Gastroesophageal sphincter (tissue), 3 donors: Measurements from ENCODE around the gene MPND.

Experiments
- POLR2A ChIP-seq, 2 donors: fragments of 450-650 bp; IDR thresholded peaks; one replicate each; pipeline ENCODE4 v1.6.1; 2017; ENCODE audit warnings: antibody characterized with exemption in 2 of 2, mild to moderate bottlenecking in 2 of 2, moderate library complexity in 1 of 2
- TF ChIP-seq, protein P1 (sequence below), 4 experiments: fragments of 200-600 bp in 2 of 4; fragments of 450-650 bp in 2 of 4; sonication (generic) in 1 of 4; IDR thresholded peaks; one replicate each; pipeline ENCODE4 v1.5.1; 2017 to 2019; ENCODE audit warnings: antibody characterized with exemption in 4 of 4, mild to moderate bottlenecking in 2 of 4, moderate library complexity in 2 of 4

- no peak for TF ChIP-seq POLR2A (IDR thresholded peaks at IDR 0.05)
- TF ChIP-seq, protein P1, sequence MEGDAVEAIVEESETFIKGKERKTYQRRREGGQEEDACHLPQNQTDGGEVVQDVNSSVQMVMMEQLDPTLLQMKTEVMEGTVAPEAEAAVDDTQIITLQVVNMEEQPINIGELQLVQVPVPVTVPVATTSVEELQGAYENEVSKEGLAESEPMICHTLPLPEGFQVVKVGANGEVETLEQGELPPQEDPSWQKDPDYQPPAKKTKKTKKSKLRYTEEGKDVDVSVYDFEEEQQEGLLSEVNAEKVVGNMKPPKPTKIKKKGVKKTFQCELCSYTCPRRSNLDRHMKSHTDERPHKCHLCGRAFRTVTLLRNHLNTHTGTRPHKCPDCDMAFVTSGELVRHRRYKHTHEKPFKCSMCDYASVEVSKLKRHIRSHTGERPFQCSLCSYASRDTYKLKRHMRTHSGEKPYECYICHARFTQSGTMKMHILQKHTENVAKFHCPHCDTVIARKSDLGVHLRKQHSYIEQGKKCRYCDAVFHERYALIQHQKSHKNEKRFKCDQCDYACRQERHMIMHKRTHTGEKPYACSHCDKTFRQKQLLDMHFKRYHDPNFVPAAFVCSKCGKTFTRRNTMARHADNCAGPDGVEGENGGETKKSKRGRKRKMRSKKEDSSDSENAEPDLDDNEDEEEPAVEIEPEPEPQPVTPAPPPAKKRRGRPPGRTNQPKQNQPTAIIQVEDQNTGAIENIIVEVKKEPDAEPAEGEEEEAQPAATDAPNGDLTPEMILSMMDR (IDR thresholded peaks at IDR 0.05), result no peak
Observed at GRCh38 chr19:4403005-4403761, 59.8 kb downstream of the MPND start.
